ENCODE data around the gene PROZ.

Gene PROZ

DNA sequence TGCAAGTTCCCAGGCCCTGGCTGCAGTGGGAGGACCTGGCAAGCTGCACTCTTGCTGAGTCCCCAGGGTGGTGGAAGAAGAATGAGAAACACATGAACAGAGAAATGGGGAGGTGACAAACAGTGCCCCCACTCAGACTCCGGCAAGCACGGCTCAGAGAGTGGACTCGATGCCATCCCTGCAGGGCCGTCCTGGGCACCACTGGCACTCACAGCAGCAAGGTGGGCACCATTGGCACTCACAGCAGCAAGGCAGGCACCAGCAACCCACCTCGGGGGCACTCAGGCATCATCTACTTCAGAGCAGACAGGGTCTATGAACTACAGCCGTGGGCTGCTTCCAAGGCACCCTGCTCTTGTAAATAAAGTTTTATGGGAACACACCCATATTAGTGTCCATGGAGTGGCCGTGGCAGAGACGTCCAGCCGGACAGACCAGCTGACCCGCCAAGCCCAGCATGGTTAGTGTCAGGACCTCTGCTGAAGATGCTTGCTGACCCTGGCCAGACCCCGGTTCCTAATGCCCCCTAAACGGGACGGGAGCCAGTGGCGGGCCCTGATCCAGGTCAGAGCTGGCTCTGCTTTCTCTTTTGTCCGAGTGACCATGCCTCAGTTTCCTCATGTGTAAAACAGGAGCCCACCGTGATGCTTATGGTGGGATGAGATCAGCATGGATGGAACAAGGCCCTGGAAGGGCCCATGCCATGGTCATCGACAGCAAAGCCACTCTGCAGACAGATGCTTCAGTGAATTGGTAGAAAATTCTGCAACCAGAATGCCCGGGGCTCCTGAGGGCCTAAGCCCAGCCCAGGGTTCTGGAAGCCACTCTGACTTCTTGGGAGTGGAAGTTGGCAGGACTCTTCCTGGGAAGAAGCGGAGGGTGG lies 37.9 kb upstream of the PROZ start:
- no peak for DNase-seq (ENCODE audit: low read depth)

- DNase-seq (ENCODE audit: low read depth), result no peak
These were observed 37.1 kb upstream of the PROZ start for GRCh38 chr13:113121183-113121927.

DNA sequence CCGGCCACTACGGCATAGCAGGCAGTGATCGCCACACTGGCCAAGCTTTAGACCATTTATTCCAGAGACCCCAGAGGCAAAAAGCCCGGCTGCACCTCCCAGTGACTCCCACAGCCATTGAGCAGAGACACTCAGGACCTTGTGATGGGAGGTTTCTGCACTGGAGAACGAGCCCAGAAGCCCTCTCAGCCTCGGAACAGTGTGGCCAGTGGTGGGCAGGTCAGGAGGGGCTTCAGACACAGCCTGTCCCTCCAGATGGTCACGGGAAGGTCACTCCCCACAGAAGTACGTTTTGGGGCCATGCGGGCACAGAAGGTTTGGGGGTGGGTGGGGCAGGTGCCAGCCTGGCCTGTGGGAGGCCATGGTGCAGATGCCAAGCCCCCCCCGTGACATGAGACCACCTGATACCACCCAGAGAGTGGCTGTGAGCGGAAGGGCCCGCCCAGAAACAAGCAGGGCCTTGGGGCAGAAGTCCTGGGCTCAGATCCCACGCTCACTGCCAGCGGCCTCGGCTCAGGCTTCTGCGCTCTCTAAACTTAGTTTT lies 36.4 kb upstream of the PROZ start:
- no peak for DNase-seq (ENCODE audit: low read depth)

DNA sequence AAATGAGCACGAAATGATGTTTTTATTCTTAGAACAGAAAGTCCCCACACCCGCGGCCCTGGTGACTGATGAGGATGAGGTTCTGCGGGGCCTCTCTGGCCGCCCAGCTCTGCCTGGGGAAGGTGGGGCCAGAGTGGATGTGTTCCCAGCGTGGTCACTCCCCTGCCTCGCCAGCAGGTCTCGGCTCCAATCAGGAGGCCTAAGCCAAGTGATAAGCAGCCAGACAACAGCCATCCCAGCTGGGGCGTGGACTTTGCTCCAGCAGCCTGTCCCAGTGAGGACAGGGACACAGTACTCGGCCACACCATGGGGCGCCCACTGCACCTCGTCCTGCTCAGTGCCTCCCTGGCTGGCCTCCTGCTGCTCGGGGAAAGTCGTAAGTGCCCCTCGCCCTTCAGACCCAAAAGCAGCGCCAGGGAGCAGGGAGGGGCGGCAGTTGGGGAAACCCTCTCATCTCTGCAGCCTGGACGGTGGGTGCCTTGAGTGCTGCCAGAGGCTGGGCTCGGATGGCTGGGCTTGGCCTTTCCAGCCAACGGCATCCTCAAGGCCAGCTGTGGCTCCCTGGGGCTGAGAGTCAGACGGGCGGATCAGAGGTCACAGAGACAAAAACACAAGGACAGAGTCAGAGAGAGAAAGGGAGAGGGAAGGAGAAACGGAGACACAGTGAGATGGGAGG lies 35.8 kb upstream of the PROZ start, which contains the start of gene F10:
Gene F10, plus strand, starts transcription at position 250 of the 676 bp plus-strand sequence. Its CDS starts 57 bp downstream, at position 307.
- no peak for DNase-seq (ENCODE audit: low read depth)

GRCh38 chr13:113123226-113124201 lies 34.9 kb upstream of the PROZ start:
- DNase-seq (ENCODE audit: low read depth), result no peak

GRCh38 chr13:113124211-113124970 lies 34.1 kb upstream of the PROZ start:
- DNase-seq (ENCODE audit: low read depth), result no peak

DNA sequence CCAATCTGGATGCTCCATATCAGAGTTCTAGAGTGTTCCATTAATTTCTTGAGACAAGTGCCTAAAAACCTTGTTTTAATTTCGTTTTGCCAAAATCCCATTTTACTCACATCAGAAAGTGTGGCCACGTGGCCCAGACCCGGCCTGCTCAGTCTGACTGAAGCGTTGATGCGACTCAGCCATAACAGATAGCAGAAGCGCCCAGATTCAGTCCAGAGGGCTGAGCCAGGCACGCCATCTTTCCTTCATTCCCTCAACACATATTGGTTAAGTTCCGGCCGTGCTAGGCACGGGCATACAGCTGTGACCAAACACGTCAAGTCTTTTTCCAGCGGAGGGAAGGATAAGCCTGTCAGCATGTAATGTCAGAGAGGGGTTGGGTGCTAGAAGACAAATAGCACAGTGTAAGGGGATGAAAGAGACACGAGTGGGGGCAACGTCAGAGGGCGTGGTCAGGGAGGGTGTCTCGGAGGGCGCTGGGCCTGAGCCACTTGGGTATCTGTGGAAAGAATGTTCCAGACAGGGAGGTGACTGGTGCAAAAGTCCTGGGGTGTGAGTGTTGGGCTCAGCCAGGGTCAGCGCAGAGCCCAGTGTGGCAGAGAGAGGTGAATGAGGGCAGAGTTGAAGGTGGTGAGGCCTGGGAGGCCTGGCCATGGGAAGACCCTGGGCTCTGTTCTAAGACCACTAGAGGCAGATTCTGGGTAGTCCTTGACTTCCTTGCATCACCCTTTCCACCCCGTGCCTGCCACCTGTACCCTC lies 32.8 kb upstream of the PROZ start:
- DNase-seq (ENCODE audit: low read depth), result no peak

DNA sequence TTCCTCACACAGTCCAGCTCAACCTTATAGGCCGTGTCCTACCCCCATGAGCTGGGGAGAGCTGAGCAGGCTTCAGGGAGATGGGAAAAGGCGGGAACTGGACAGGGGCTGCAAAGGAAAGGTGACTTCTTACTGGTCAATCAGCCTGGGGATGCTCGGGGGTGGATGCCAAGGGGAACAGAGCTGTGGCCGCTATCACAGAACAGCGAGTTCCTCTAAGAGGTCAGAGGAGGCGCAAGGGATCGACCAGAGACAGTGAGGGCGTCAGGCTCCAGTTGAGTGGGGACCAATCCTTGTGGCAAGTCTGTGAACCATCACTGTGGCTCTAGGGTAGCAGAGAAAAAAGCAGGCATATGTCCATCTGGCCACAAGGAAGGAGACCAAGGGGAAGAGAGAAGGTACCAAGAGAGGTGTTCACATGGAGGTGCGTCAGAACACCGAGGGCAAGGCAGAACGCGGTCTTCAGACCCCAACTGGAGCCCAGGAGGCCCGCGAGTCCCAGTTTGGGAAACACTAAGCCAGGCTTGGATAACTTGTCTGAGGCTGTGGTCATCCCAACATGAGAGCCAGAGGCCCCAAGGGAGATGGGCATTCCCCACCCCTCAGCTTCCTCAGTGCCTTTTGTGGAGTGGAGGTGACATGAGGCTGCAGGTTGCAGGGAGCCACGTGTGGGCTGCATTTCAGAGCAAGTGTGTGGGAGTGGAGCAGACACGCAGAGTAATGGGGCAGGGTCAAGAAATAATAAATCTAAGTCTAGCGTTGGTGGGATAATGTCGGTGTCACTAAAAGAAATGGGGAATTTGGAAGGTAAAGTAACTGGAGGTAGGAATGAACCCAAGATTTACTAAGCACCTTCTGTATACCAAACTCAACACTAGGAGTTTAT lies 31.9 kb upstream of the PROZ start:
- no peak for DNase-seq (ENCODE audit: low read depth)

- DNase-seq (ENCODE audit: low read depth), result no peak
These were observed 29.0 kb upstream of the PROZ start for GRCh38 chr13:113129480-113129879.

DNA sequence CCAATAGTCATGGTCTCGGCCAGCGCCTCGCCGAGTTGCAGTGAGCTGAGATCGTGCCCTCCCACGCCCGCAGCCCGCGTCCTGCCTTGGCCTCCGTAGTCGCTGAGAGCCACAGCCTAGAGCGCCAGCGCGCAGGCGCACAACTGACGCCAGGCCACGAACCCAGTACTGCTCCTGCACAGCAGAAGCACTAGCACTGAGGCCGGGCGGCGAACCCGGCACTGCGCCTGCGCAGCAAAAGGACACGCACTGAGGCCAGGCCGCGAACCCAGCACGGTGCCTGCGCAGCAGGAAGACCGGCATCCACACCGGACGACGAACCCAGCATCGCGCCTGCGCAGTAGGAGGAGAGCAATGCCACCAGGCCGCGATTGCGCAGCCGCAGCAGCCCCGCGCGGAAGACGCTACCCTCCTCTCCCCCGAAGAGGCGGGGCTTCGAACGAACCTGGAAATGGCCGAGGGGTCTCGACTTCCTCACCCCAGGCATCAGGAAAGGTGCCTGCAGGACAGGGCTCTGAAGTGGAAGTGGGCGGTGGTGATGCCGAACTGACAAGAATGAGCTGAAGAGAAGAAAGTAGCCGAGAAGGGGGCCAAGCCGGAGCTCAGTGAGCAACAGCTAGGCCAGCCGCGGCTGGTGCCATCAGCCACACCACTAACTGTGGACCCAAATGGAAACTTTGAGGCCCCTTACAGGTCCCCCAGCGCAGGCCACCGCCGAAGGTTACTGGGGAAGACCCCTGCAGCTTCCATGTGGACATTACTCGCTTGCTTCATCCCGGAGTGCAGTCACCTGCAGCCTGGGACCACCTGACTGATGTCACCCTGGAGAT lies 28.3 kb upstream of the PROZ start:
- DNase-seq (ENCODE audit: low read depth), result no peak

DNA sequence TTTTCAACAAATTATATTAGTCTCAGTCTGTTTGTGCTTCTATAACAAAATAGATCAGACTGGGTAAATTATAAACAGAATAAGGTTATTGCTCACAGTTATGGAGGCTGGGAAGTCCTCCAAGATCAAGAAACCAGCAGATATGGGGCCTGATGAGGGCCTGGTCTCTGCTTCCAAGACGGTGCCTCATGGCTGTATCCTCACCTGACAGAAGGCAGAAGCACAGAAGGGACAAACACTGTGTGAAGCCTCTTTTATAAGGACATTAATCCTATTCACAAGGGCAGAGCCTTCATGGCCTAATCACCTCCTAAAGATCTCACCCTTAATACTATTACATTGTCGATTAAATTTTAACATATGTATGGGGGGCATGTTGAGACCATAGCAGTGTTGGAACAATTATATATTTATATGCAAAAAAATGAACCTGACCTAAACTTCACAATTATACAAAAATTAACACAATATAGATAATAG lies 23.1 kb upstream of the PROZ start:
- DNase-seq (ENCODE audit: low read depth), result no peak

DNA sequence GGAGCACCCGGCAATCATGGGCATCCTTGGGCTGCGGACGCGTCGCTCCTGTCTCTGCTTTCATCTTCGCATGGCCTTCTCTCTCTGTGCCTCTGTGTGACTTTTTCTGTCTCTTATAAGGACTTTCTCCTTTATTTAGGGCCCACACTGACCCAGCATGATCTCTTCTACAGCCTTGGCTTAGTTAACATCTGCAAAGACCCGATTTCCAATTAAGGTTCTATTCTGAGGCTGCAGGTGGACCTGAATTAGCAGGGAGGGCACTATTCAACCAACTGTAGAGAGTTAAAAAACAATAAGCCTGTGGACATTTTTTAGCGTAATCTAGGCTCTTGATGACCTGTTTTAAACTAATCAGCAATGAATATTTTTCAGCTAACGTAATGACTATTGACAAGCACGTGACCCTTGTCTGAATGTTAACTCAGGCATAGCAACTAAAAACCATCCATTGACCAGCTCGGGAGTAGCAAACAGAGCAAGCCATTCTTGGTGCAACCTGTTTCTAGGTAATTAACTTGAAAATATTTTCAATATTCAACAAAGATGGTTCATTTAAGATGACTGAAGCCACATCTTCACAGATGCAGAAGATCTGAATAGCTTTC lies 20.7 kb upstream of the PROZ start:
- no peak for DNase-seq (ENCODE audit: low read depth)

- no peak for DNase-seq (ENCODE audit: low read depth)
These were observed 19.5 kb upstream of the PROZ start for GRCh38 chr13:113138792-113139551.

DNA sequence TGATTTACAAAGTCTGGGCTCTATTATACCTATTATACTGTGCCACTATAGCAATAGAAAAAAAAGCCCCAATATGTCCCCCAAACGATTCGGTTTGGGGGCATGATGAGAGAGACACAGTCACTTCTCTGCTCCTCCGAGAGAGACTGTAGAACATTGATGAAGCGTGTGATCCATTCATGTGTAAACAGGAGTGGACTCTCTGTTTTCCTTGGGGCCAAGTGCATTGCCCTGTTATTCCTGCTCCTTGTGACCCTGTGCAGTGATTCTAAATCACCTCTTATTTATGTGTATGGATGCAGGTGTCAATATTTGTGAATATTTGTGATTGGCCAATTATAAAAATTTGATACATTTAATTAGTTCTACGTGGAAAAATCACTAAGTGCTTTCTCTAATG lies 18.9 kb upstream of the PROZ start:
- DNase-seq (ENCODE audit: low read depth), result no peak

- no peak for DNase-seq (ENCODE audit: low read depth)
These were observed 17.5 kb upstream of the PROZ start for GRCh38 chr13:113140677-113141600.
